ENCODE measurements around the gene INPP5E.
A peak's percentile ranks its signal among the peaks of the same experiment; 100 is the strongest.
"Not testable (repeated sequence)": the region's sequence is repeated elsewhere in the genome, so short reads cannot be mapped to it uniquely, and the experiment has no call there.

The INPP5E gene

DNA sequence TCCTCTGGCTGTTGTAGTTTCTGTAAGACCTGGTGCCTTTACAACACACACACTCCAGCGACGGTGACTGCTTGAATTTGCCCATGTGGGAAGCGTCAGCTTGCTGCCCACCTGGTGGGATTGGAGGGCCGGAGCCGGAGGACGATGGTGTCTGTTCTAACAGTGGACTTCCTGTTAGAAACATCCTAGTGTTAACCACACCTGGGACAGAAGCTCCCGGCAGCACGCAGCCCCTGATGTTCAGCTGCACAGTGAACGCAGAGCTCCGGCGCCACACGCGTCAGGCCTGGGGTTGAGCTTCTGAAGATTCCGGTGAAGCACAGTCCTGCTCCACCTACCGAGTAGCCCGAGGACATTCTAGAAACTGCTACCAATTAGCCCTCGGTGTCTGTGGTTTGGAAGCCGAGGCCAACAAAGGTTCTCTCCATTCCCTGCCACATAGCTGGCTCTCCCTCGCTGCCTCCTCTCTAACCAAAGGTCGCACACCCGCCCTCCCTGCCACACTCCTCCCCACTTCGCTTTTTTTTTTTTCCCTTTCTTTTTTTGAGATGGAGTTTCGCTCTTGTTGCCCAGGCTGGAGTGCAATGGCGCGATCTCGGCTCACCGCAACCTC is 14.8 kb downstream of the INPP5E start:
- no peak for DNase-seq

- no peak for DNase-seq
Measured at GRCh38 chr9:136423432-136424146, 16.1 kb downstream of the INPP5E start.

DNA sequence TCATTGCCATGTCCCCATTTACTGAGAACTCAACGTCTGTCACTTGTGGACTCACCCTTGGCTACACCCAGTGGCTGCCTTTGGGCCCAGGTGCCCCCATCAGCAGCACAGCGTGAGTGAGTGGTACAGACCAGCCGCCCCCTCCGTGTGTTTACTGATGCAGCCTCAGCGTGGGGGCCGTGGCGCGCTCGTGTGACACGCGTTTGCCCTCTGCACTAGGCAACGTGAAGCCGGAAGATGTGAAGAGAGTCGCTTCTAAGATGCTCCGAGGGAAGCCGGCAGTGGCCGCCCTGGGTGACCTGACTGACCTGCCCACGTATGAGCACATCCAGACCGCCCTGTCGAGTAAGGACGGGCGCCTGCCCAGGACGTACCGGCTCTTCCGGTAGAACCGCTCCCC is 16.8 kb downstream of the INPP5E start:
- no peak for DNase-seq

- no peak for DNase-seq
Measured at GRCh38 chr9:136421791-136422190, 17.9 kb downstream of the INPP5E start.

GRCh38 chr9:136419092-136419420 is 20.6 kb downstream of the INPP5E start:
- no peak for DNase-seq

DNA sequence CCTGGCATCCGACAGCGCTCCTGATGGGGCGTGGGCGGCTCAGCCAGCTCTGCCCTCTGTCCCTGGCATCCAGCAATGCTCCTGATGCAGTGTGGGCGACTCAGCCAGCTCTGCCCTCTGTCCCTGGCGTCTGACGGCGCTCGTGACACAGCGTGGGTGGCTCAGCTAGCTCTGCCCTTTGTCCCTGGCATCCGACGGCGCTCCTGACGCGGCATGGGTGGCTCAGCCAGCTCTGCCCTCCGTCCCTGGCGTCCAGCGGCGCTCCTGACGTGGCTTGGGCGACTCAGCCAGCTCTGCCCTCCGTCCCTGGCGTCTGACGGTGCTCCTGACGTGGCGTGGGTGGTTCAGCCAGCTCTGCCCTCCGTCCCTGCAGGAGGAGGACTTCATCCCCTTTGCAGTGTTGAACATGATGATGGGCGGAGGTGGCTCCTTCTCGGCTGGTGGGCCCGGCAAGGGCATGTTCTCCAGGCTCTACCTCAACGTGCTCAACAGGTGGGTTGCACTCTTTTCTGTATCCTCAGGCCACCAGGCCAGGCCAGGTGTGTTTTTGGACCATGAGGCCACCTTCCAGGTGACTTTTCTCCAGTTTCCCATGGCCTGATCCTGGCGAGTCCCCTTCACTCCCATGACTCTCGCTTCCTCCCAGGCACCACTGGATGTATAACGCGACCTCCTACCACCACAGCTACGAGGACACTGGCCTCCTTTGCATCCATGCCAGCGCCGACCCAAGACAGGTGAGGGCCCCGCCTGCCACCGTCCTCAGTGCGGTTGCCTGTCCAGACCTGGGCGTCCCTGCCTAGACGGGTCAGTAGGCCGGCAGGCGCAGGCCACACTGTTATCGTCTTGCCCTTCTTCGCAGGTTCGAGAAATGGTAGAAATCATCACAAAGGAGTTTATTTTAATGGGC is 21.2 kb downstream of the INPP5E start:
- DNase-seq: no peak

DNA sequence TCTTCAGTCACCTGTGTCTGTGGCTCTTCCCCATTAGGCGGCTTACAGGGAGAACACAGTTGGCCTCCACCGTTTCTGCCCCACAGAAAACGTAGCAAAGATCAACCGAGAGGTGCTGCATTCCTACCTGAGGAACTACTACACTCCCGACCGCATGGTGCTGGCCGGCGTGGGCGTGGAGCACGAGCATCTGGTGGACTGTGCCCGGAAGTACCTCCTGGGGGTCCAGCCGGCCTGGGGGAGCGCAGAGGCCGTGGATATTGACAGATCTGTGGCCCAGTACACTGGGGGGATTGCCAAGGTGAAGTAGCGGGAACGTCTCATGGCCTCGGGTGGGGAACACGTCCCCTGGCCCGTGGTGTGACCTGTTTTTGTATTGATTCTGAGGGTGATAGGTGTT is 22.7 kb downstream of the INPP5E start:
- DNase-seq: no peak

DNA sequence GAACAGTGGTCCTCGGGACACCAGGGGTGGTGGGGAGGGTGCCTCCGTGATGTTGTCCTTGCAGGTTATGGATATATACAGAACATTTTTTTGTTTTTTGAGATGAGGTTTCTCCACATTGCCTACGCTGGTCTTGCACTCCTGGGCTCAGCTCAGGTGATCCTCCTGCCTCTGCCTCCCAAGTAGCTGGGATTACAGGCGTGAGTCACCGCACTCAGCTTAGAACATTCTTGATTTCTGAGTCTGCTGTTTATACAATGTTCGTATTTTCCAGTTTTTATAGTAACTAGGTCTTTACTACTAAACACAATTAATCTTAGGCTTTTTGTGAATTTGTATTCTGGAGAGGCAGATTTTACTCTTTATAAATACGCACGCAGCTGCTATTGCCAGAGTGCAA is 23.2 kb downstream of the INPP5E start:
- no peak for DNase-seq

GRCh38 chr9:136412962-136413361 is 26.7 kb downstream of the INPP5E start:
- no peak for DNase-seq

GRCh38 chr9:136411378-136411777 is 28.3 kb downstream of the INPP5E start:
- DNase-seq: peak; percentile 10

- DNase-seq: peak; percentile 94
Measured at GRCh38 chr9:136410500-136411287, 29.0 kb downstream of the INPP5E start, which contains the start of the genes ENTR1 and PMPCA. ENTR1 (minus strand) TSS chr9:136410614; CDS start chr9:136410397, 217 bp downstream. PMPCA (plus strand) TSS chr9:136410658; CDS start chr9:136410669, 11 bp downstream.

DNA sequence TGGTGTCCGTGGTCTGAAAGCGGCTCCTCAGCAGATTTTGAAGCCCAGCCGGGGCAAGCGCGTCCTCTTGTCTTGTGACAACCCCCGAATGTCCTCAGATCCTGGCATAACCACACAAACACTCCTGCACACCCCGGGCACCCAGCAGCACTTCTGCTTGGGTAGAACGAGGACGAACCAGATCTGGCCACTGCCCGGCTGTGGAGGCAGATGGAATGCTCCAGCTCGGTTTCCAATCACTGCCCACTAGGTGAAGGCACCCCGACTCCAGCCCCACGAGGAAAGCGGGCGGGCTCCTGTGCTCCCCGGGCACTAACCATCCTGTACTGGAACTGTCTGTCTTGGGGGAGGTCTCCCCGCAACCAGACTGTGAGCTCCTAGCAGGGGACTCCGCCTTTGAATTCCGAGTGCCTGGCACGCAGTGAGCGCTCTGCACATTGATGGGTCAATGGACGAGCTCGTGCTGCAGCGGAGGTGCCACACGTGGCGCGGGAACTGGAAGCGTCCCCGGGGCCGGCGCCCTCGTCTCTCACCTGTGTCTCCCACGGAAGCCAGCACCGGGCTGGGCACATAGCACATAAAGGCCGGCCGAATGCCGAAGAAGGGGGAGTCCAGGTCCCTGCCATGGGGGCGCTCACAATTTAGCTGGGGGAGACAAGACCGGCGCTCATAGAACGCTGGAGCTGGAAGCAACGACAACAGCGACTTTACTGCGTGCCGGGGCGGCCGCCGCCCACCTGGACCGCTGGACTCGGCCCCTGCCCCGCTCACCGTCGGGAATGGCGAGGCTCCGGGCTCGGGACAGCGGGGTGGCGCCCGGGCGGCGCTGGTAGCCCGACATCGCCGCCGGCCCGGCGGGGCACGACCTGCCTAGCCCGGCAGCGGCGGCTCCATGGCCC is 29.8 kb downstream of the INPP5E start:
- DNase-seq: peak; percentile 49

DNA sequence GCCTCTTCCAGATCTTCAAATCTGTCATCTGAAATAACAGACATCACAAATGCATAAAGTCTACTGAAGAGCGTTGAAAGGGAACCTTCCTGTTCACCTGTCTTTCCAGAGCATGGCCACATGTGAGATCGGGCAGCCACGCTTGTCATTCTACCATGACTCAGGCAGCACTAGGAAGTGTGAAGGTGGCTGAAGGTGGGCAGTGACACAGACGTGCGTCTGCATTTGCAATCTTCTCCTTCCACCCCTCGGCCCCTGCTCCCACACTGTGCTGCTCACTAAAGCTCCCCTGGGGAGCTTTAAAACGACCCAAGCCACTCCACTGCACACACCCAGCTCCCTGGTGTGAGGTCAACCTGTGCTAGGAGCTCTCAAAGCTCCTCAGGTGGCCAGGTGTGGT is 31.7 kb downstream of the INPP5E start:
- peak; percentile 50 for DNase-seq

DNA sequence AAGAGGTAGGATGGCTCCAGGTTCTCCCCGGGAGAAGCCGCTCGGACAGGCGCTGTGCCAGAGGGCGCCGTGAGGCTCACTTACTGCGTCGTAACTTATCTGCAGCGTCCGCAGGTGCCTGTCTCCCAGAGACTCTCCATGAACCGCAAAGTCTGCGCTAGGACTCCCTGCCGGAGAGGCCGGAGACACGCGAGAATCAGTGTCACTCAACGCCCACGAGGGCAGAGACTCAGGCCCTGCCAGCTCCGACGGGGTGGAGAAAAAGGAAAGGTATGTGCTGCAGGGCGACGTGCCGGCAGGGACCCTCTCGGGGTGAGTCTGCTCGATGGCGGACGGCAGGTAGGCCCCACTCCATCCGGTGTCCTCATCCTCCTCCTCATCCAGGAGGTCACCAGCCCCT is 32.6 kb downstream of the INPP5E start:
- DNase-seq: not testable (repeated sequence)

DNA sequence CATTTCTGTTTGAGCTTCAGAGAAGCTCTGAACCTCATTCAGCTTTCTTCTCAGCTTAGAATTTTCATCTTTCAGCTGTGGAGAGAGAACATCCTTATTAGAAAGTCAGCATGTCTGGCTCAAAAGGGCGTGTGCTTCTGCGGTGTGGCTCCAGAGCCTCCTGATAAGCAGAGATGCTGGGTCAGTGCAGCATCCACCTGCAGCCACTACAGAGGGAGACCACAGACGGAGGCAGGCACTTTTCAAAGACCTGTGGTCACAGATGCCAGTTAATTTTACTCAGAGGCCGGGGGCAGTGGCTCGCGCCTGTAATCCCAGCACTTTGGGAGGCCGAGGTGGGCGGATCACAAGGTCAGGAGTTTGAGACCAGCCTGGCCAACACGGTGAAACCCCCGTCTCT is 33.7 kb downstream of the INPP5E start:
- DNase-seq: not testable (repeated sequence)

DNA sequence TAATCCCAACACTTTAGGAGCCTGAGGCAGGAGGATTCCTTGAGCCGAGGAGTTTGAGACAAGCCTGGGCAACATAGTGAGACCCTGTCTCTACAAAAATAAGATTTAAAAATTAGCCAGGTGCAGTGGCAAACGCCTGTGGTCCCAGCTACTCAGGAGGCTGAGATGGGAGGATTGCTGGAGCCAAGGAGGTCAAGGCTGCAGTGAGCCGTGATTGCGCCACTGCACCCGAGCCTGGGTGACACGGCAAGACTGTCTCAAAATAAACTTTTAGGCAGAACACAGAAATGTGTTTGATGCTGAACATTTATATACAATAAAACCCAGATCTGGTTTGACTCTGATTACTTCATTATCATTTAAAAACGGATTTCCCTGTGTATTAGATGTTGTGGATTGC is 34.2 kb downstream of the INPP5E start:
- DNase-seq: no peak

GRCh38 chr9:136404801-136405136 is 34.9 kb downstream of the INPP5E start:
- no peak for DNase-seq

DNA sequence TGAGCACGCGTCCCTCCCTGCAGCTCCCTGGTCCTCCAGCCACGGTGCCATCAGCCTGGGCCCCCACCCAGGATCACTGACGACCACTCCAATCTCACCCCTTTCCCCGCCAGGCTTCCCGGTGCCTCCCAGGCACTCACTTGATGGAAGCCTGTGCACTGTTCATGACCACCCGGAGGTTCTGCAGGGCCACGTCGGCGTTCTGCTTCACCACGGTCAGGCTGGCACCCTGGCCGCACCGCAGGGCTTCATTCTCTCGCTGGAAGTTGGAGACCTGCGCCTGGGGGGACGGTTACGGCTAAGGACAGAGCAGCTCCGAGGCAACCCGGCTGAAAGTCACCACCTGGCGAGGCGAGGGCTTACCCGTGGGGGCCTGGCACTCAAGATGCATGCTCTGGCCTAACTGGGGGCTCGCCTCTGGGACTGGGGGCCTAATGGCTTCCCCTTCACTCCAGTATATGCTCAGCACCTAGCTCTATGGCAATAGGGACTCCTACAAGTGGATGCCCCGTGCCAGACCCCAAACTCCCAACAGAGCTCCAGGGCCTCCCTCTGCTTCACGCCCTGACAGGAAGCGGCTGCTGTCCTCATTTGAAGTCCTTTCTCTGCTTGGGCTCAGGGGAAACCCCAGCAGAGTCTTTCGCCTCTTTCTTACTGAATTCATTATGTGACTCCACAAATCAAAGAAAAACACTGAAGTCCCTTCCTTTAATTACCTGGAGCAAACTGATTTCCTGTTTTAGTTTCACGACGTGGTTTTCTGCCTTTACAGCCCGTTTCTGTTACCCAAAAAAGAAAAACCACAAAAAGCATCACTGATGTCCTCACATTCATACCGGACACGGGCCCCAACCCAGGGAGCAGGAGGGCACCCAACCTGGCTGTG is 35.5 kb downstream of the INPP5E start:
- DNase-seq: peak; percentile 74

DNA sequence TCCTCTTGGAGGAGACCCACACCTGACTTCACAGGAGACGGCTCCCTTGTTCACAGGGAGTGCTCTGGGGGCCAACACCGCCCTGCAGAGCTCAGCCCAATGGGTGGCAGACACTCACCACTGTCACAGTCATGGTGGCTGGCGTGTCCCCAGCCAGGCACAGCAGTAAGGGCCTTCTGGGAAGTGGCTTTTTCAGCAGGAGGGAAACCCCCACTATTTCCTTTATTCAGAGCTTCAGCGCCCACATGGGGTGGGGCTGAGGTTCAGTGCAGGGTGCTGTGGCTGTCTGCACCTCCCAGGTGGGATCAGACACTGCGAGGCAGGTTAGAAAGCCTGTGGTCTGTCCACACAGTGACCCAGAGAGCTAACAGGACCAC is 36.1 kb downstream of the INPP5E start:
- peak; percentile 86 for DNase-seq

DNA sequence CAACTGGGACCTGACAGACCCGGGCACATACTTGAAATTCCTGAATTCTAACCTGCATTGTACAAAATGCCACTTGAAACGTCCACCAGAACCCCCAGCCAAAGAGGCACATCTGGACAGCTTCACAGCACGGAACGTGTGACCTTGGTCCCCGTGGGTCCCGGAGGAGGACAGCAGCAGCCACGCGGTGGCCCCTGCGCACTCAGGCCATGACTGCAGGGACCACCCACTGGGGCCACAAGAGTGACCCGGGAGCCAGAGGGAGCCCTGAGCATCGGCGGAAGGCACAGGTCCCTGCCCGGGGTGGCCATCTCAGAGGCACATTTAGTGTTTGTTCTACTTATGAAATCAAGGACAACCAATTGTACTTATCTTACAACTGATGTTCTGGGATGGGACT is 37.6 kb downstream of the INPP5E start:
- no peak for DNase-seq

Measured in activated CD4-positive, alpha-beta T cell treated with anti-CD3 and anti-CD28 coated beads, Interleukin-2, amount 50 U/mL, for 16 hours (primary cell).